ENCODE measurements around the gene SLC26A4. TPM values are rescaled to one million over a fixed set of nuclear protein-coding genes. Genes with fewer than 3 reads are reported as not detected.

Gene SLC26A4
- total RNA-seq, 1 experiment from 2014 or later, result 0.33 TPM

DNA sequence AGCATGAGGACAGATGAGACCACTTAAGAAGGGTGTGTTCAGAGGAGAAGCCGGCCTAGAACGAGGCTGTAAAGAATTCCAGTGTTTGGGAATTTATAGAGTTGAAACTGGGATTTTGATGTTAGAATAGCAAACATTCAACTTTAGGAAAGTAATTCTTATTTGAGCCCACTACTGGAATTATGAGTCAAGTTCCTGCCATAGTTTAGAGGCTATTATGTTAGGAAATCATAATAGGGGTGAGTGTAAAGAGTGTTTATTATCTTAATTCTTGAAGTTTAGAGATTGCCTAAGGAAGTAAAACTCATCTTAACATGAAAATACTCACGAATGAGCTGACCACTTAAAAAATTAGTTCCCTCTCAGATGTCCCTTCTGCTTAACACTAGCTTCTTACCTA lies 85.4 kb downstream of the SLC26A4 start:
- no peak overlapping the region for H2AK5ac ChIP-seq (ENCODE audit: insufficient read length, low read length)
- H4K8ac ChIP-seq (replicated peaks; ENCODE audit: insufficient read length, low read depth, low read length), result no peak overlapping the region
- peaks cover 6% of the 10 kb centered on the region for H3K79me1 ChIP-seq (ENCODE audit: insufficient read depth, low read depth, low read length, poor library complexity, severe bottlenecking)
- no peaks in the 10 kb centered on the region; the same call in 1 of the 2 replicates for H3K27me3 ChIP-seq (ENCODE audit: insufficient read depth, low read length)
- H4K91ac ChIP-seq (ENCODE audit: insufficient read length, low read depth, low read length), result no peak overlapping the region
- H2BK12ac ChIP-seq (ENCODE audit: insufficient read length, low read depth, low read length), result no peak overlapping the region
- H3K23me2 ChIP-seq (ENCODE audit: insufficient read length, low read depth, low read length, poor library complexity, severe bottlenecking), result peaks cover 5% of the 10 kb centered on the region
- Mint-ChIP-seq H3K9me3 (no peaks in the 10 kb centered on the region; a peak in 1 of 5 replicates), H3K27me3 (ENCODE audit: low read depth) (no peaks in the 10 kb centered on the region), H3K4me1 (peaks cover 20 to 23% of the 10 kb centered on the region in 2 experiments), H3K4me3 (peak overlapping the region; percentile 93 to 98; a peak in 4 of 5 replicates), H3K36me3 (ENCODE audit: insufficient read depth in 1 of 3, low read depth in 3 of 3) (peaks cover 6 to 18% (median 18%) of the 10 kb centered on the region in 3 experiments; a peak in 6 of 7 replicates), H3K27ac (peak overlapping the region in 1 of 3 experiments; percentile 0; a peak in 1 of 7 replicates)
- H4K5ac ChIP-seq (ENCODE audit: insufficient read length, low read depth, low read length), result no peak overlapping the region
- H3K27ac ChIP-seq (ENCODE audit: insufficient read length, low read depth, low read length), result no peak overlapping the region
- no peak overlapping the region for H2AFZ ChIP-seq (ENCODE audit: low read length)
- H3T11ph ChIP-seq (ENCODE audit: low read length), result no peak overlapping the region
- H3K14ac ChIP-seq (ENCODE audit: insufficient read depth, low read length), result no peak overlapping the region
- H2BK5ac ChIP-seq (ENCODE audit: insufficient read length, low read length), result no peak overlapping the region
- H3K4ac ChIP-seq (ENCODE audit: low read depth, low read length), result no peak overlapping the region
- no peaks in the 10 kb centered on the region for H4K20me1 ChIP-seq (ENCODE audit: control insufficient read depth, insufficient read depth, insufficient read length)
- no peaks in the 10 kb centered on the region for H3K9me3 ChIP-seq (ENCODE audit: control insufficient read depth, low read depth, low read length)
- WGBS (ENCODE audit: extremely low coverage, insufficient read length, low lambda C conversion rate), result no CpG with 5 or more reads among the region's 3 CpGs
- peak overlapping the region; percentile 88 for H3K4me2 ChIP-seq (ENCODE audit: insufficient read depth, insufficient read length, low read length)
- no peak overlapping the region for H3K56ac ChIP-seq (ENCODE audit: insufficient read length, low read depth, low read length)
- TF ChIP-seq, protein P1, sequence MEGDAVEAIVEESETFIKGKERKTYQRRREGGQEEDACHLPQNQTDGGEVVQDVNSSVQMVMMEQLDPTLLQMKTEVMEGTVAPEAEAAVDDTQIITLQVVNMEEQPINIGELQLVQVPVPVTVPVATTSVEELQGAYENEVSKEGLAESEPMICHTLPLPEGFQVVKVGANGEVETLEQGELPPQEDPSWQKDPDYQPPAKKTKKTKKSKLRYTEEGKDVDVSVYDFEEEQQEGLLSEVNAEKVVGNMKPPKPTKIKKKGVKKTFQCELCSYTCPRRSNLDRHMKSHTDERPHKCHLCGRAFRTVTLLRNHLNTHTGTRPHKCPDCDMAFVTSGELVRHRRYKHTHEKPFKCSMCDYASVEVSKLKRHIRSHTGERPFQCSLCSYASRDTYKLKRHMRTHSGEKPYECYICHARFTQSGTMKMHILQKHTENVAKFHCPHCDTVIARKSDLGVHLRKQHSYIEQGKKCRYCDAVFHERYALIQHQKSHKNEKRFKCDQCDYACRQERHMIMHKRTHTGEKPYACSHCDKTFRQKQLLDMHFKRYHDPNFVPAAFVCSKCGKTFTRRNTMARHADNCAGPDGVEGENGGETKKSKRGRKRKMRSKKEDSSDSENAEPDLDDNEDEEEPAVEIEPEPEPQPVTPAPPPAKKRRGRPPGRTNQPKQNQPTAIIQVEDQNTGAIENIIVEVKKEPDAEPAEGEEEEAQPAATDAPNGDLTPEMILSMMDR (conservative IDR thresholded peaks at IDR 0.05), result no peak
- no peak overlapping the region for H2BK120ac ChIP-seq (ENCODE audit: low read depth, low read length, poor library complexity, severe bottlenecking)
- no peak overlapping the region for H2BK20ac ChIP-seq (ENCODE audit: low read depth, low read length, poor library complexity, severe bottlenecking)
- H3K9ac ChIP-seq (ENCODE audit: extremely low read depth, insufficient read length, low read length), result no peak overlapping the region
- DNase-seq, result no peak
- peaks cover 2% of the 10 kb centered on the region; the same call in 1 of the 2 replicates for H3K4me1 ChIP-seq (ENCODE audit: insufficient read depth, low read length)
- H3K18ac ChIP-seq (ENCODE audit: insufficient read length, low read depth, low read length), result no peak overlapping the region
- peaks cover 23% of the 10 kb centered on the region; the same call in 1 of the 2 replicates for H3K79me2 ChIP-seq (ENCODE audit: insufficient read depth, low read length)
- no peak overlapping the region for H2BK15ac ChIP-seq (ENCODE audit: low read depth, low read length)
- H3K23ac ChIP-seq (ENCODE audit: insufficient read length, low read depth, low read length), result no peak overlapping the region

Data from H9 (cell line).